UCSD-AML1 (cell line): ENCODE measurements around the gene DPH2.

Experiments
- DNase-seq: peaks from one replicate; lab custom pipeline; 2025; ENCODE audit not compliant: unreplicated experiment; lab: John Stamatoyannopoulos, UW

Gene DPH2

GRCh38 chr1:43982241-43982640 is 12.4 kb downstream of the DPH2 start:
- no peak for DNase-seq

DNA sequence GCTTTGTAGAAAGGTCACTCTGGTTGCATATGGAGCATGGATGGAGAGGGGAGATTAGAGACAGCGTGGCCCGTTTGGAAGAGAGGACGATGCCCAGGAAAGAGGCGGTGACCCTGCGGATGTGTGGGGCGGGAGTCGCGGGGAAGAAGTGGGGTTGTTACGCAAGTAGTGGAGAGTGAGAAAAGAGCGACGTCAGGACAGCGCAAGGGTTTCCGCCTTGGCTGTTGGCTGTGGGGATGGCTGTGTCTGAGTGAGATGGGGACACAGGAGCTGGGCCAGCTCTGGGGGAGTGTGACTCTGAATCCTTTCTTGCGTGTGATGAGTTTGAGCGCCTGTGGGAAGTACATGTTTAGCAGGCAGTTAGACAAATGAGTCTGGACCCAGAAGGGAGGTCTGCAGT is 13.0 kb downstream of the DPH2 start:
- no peak for DNase-seq

- DNase-seq, result no peak
Measured at GRCh38 chr1:43983253-43983899, 13.6 kb downstream of the DPH2 start.

GRCh38 chr1:43984855-43985254 is 15.0 kb downstream of the DPH2 start:
- DNase-seq, result no peak

- no peak for DNase-seq
Measured at GRCh38 chr1:43985984-43986595, 16.3 kb downstream of the DPH2 start.

DNA sequence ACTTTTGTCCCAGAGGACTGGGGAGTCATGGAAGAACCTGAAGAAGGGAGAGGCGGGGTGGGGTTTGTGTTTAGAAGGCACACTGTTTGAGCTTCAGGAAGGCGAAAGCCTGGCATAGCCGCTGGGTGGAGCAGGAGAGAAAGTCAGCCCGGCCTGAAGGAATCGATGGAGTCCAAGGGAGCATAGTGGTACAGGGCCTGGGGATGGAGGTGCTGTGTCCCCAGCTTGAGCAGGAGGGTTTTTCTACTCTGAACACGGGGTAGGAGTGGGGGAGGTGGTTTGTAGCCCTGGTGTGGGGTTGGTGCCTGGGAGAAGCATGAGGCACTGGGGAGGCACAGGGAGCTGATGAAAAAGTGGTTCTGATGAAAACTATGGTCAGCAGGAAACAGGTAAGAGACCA is 16.9 kb downstream of the DPH2 start:
- no peak for DNase-seq

DNA sequence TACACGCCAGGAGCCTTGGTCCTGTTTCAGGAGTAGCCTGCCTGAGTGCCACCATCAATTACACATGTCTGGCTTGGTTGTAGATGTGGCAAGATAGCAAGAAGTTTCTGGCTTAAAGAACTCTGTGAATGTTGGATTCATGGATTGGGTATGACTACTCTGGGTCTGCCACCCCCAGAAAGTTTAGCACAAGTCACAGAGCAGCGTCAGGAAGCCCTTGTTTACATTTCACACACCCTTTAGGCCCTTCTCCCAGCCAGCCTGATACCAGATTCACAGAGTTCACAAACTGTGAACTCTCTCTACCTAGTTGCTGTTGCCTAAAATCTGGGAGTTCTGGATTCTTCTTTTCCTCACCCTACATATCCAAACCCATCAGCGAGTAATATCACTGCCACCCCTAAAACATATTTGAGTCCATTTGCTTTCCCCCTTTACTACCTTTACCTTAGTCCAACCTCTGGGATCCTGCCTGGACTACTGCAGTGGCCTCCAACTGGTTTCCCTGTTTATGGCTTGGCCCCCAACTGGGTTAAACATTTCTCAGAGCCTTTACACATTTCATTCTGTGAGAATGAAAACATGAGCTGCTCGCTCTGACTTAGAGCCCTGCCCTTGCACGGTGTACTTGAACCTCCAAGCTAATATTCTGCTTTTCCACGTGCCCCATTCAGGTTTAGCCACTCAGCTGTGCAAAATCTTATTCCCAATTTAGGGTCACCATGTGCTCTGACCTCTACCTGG is 17.5 kb downstream of the DPH2 start:
- no peak for DNase-seq

GRCh38 chr1:43990271-43991199 is 20.7 kb downstream of the DPH2 start:
- no peak for DNase-seq

GRCh38 chr1:43991200-43991475 is 21.3 kb downstream of the DPH2 start:
- DNase-seq, result no peak

- DNase-seq, result peak; percentile 80
Measured at GRCh38 chr1:43991476-43992231, 21.8 kb downstream of the DPH2 start, which contains the start of gene CCDC24. TSS of gene CCDC24 (plus strand) at chr1:43991599. CDS start at chr1:43991879, 280 bp downstream.

DNA sequence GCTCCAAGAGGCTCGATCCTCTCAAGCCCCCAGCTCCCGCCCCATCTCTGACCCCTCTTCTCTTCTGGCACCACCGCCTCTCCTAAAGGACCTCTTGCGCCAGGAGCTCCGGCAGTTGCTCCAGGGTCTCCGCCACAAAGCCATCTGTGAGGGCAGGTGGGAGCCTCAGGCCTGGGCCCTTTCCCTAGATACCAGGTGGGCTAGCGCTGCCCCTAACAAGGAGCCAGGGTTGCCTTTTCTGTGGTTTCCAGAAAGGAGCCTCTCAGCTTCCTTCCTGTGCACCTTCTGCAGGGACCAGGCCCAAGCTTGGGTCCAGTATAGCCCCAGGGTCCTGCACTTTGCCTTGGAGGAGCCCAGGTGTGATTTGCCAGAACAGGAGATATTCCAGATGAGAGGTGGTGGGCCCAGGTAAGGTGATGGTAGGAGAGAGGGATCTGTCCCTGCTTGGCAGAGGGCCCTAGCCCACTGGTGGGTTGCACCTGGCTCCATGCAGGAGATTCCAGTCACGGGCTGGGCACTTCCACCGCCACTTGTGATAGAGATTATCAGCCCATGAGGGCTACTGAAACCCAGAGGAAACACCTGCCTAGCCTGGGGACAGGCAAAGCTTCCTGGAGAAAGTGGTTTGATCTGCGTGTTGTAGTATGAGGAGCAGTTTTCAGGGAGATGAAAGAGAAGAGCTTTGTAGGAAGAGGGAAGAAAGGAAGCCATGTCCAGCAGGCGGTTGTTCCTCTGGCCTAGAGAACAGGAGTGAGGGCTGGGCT is 22.6 kb downstream of the DPH2 start:
- DNase-seq, result no peak

DNA sequence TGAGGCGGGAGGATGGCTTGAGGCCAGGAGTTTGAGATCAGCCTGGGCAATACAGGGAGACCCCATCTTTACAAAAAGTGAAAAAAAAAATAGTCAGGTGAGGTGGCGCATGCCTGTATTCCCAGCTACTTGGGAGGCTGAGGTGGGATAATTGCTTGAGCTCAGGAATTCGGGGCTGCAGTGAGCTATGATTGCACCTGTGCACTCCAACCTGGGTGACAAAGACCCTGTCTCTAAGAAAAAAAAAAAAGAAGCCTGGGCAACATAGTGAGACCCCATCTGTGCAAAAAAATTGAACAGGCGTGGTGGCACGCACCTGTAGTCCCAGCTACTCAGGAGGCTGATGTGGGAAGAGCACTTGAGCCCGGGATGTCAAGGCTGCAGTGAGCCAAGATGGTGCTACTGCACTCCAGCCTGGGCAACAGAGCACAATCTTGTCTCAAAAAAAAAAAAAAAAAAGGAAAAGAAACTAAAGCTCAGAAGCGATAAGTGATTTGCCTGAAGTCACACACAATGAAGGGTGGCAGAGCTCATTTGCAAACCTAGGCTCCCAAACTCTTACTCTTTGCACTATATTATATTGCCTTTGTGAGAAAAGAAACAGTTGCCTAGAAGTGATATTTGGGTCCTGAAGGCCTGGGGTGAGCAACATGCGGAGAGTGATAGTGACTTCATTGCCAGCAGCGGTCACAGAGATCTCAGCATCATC is 23.6 kb downstream of the DPH2 start:
- DNase-seq, result no peak

- no peak for DNase-seq
Measured at GRCh38 chr1:43994071-43994470, 24.3 kb downstream of the DPH2 start.

DNA sequence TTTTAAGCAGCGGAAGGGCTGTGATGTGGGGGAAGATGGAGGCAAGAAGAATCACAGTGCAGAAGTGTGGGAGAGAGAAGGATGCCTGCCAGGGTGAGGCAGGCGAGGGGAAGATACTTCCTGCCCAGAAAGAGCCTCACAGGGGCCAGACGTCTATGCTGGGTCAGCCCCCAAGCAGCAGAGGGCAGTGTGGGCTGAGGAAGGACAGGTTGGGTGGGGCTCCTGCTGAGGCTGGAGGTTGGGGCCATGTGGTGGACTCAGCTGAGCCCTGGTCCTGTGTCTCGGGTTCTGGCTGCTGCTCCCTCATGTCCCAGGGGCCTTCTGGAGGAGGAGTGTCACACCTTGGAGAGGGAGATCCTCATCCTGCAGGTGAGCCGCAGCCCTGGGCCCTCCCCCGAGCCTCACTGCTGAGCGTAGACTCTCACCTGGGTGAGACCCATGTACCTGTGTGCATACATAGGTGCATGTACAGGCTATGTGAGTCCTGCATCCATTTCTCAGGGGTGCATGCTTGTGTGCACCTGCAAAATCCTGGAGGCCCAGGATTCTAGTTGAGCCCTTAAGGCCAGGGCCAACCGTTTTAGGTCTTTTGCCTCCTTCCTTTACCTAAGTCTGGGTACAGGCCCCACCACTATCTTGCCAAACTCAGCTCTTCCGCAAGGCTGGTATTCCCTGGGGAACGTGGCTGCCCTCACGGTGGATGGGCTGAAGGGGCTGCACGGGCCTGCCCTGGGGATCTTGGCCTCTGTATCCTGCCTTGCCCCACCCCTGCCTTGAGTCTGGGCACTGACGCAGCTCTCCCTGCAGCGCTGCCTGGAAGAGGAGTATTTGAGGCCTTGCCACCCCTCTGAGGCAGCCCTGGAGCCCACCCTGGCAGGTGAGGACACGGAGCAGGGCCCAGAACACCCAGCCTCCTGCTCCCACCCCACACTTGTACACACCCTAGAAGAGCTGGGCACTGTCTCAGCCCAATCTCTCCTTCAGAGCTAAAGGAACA is 25.3 kb downstream of the DPH2 start:
- peak; percentile 45 for DNase-seq

GRCh38 chr1:43995984-43996732 is 26.3 kb downstream of the DPH2 start:
- no peak for DNase-seq

DNA sequence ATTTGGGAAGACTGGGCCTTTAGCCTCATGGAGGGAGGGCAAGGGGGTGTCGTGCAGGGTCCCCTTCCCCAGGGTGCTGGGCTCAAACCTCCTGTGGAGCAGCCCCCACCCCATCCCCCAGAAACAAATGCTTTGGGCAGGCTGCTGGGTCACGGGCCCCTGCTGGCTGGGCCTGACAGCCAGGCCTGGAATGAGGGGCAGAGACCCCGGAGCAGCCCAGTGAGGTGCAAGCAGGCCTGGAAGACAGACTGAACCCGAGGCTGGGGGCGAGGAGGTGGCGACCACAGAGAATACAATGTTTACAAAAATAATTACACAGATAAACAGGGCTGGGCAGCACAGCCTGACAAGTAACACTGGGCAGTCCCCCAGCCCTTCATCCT is 26.9 kb downstream of the DPH2 start:
- DNase-seq, result no peak

DNA sequence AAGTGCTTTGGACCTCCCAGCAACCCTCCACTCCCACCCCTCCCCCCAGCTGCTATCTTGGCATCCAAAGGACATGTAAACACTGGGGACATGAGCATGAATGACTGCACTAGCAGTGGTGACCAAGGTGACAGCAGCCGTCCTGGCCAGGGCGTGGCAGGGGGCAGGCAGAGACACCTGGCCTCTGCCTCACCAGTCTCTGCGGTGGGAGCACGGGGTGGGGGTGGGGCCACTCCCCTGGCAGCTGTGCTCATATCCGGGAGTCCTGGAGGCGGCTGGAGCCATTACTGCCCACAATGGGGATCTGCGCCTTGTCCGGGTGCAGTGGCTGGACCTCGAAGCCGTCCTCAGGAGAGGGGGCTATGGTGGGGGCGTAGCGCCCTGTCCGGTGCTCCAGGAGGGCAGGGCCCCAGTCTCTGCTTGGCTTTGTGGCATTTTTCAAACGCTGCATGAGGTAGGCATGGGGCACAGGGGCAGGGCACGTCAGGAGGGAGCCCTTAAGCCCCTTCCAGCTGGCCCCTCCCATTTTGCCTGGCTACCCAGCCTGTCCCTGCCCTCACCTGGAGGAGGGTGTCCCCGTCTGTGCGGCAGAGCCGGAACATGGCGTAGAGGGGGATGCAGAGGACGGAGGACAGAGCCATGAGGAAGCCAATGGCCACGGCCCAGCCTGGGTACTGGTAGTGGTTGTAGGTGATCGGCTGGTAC is 27.6 kb downstream of the DPH2 start:
- DNase-seq, result no peak
